GM10266 (cell line): Measurements from ENCODE around the gene CEP85.

Experiments used
- DNase-seq: peaks from one replicate; pipeline ENCODE4 v3.0.0; 2012; ENCODE audit errors: extremely low spot score
- TF ChIP-seq, protein P1 (sequence below): IDR thresholded peaks from 2 replicates; pipeline ENCODE4 v1.5.1; 2012; ENCODE audit warnings: mild to moderate bottlenecking, low read depth; ENCODE audit not compliant: control insufficient read depth, insufficient read depth; ENCODE audit errors: missing control alignments

The CEP85 gene

DNA sequence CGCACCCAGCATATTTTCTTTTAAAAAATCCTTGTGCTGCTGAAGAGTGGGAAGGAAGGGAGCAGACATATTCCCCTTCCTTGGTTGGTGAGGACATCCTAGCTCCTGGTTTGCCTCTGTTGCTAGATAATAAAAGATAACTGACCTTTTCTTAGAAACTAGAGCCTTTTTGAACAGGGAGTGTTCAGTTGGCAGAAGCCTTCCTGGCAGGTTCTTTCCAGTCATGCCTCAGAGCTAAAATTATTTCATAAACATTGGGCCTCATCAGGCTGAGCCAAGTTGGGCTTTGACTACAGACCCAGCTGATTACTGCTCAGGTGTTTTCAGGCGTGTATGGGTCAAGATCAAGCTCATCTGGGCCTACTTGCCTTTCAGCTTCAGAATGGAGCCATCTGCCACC, 23.2 kb downstream of the CEP85 start:
- TF ChIP-seq, protein P1, sequence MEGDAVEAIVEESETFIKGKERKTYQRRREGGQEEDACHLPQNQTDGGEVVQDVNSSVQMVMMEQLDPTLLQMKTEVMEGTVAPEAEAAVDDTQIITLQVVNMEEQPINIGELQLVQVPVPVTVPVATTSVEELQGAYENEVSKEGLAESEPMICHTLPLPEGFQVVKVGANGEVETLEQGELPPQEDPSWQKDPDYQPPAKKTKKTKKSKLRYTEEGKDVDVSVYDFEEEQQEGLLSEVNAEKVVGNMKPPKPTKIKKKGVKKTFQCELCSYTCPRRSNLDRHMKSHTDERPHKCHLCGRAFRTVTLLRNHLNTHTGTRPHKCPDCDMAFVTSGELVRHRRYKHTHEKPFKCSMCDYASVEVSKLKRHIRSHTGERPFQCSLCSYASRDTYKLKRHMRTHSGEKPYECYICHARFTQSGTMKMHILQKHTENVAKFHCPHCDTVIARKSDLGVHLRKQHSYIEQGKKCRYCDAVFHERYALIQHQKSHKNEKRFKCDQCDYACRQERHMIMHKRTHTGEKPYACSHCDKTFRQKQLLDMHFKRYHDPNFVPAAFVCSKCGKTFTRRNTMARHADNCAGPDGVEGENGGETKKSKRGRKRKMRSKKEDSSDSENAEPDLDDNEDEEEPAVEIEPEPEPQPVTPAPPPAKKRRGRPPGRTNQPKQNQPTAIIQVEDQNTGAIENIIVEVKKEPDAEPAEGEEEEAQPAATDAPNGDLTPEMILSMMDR: no peak
- DNase-seq: no peak

DNA sequence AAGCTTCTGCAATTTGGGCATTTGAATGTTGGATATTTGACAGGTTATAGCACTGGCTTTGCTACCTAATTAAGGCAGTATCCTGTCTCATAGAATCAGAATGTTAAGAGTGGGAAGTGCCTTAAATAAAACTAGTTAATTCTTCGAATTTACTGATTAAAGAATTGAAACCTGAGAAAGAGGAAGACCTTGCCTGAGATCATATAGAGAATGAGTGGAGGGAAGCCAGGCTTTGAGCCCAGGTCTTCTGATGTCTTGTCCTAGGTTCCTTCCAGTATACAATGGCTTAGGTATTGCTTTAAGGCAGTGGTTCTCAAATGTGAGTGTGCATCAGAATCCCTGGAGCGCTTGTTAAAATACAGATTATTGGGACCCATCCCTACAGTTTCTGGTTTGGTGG, 25.0 kb downstream of the CEP85 start:
- TF ChIP-seq, protein P1: no peak
- DNase-seq: no peak

DNA sequence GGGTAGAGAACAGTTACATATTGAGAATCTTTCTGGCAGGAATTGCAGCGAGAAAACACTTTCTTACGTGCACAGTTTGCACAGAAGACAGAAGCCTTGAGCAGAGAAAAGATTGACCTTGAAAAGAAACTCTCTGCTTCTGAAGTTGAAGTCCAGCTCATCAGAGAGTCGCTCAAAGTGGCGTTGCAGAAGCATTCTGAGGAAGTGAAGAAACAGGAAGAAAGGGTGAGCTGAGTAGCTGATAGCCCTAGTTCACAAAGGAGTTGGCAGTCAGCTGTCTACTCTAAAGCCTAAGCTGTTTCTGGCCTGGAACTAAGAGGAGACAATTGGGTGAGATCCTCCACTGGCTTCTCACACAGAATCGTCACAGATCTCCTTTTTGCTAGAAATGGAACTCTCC, 25.6 kb downstream of the CEP85 start:
- DNase-seq: no peak
- TF ChIP-seq, protein P1: no peak

DNA sequence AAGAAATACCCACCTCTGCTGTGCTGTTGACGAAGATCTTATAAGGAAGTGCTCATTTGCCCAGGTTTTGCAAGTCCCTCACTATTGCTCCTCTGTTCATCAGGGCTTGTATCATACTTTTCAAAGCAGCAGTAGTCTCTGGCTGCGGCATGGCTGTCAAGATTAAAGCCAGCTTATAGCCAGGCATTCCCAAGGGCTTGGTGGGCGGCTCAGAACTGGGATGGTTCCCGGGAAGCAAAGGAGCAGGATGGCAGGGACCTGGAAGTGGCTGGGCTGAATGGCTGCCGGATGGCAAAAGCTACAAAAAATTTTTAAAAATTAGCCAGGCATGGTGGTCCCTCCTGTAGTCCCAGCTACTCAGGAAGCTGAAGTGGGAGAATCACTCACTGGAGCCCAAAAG, 29.2 kb downstream of the CEP85 start:
- DNase-seq: no peak
- TF ChIP-seq, protein P1: no peak

DNA sequence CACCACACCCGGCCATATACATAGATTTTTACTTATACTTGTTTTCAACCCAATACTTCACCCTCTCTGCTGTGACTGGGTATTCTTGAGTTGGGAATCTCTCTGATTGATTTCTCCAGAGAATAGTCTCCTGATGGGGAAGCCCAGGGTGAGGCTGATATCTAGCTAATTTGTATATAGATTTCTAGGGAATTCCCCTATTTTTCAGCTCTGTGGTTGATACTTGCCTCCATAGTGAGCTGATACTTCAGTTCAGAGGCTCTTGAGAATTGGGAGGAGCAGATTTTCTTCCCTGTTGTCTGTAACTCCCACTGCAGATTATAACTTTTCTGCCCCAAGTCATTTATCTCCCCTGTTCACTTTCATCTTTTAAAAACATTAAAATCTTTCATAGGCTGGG, 31.4 kb downstream of the CEP85 start:
- TF ChIP-seq, protein P1: no peak
- DNase-seq: no peak

DNA sequence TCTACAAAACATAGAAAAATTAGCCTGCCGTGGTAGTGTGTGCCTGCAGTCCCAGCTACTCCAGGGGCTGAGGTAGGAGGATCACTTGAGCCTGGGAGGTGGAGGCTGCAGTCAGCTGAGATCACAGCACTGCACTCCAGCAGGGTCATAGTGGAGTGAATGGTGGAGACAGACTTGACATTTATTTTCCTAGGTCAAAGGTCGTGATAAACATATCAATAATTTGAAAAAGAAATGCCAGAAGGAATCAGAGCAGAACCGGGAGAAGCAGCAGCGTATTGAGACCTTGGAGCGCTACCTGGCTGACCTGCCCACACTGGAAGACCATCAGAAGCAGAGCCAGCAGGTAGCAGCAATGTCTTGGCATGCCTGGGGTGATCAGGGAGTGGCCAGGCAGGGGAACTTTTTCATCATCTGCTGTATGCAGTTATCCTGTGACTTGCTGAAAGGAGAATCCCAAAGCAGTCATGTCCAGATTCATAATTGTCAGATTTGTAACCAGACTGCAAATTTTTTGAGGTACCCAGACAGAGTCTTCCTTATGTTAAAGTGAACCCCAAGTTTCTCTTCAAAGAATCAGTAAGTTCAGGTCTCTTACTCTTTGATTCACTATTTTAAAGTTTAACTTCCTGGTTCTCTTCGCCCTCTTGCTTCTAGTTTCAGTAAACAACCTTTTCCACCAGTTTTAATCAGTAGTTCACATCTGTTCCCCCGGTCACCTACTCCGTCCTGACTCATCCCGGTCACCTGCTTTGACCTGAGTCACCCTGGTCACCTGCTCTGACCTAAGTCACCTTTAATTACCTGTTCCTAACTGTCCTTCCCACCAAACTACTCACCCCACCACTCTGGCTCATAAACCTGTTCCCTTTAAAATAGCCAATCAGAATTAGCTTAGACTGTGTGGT, 34.5 kb downstream of the CEP85 start:
- TF ChIP-seq, protein P1: no peak
- no peak for DNase-seq

DNA sequence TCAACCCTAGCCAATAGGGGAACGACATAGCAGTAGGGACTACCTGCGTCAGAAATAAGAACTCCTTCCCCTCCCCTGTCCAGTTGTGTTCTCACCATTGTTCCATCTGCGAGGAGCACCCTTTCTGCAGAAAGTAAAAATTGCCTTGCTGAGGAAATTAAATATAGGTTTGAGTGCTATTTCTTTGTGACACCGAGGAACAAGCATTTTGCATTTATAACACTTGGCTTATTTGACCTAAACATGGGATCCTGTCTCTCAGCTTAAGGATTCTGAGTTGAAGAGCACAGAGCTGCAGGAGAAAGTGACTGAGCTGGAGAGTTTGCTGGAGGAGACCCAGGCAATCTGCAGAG, 35.2 kb downstream of the CEP85 start:
- DNase-seq: no peak
- TF ChIP-seq, protein P1: no peak
